Measurements from ENCODE around the gene RNF144A.

RNF144A gene

GRCh38 chr2:6943971-6944370 lies 26.8 kb downstream of the RNF144A start:
- no peak for FAIRE-seq
- DNase-seq (ENCODE audit: extremely low spot score, insufficient read length, low read depth): no peak

- FAIRE-seq (no peak), DNase-seq (ENCODE audit: extremely low spot score, insufficient read length, low read depth) (no peak)
Measured at GRCh38 chr2:6944555-6944954, 27.3 kb downstream of the RNF144A start.

GRCh38 chr2:6945087-6945813 lies 28.0 kb downstream of the RNF144A start:
- FAIRE-seq: peak; percentile 80

GRCh38 chr2:6945821-6946220 lies 28.6 kb downstream of the RNF144A start:
- FAIRE-seq (no peak), DNase-seq (ENCODE audit: extremely low spot score, insufficient read length, low read depth) (no peak)

More at GRCh38 chr2:6945087-6945813, 28.0 kb downstream of the RNF144A start:
- DNase-seq (ENCODE audit: extremely low spot score, insufficient read length, low read depth): peak; percentile 11

GRCh38 chr2:6946722-6947121 lies 29.5 kb downstream of the RNF144A start:
- DNase-seq (ENCODE audit: extremely low spot score, insufficient read length, low read depth) (no peak), FAIRE-seq (no peak)

- FAIRE-seq (no peak), DNase-seq (ENCODE audit: extremely low spot score, insufficient read length, low read depth) (no peak)
Measured at GRCh38 chr2:6947929-6948676, 30.9 kb downstream of the RNF144A start.

- no peak for FAIRE-seq
- DNase-seq (ENCODE audit: extremely low spot score, insufficient read length, low read depth): no peak
Measured at GRCh38 chr2:6948677-6949351, 31.6 kb downstream of the RNF144A start.

- DNase-seq (ENCODE audit: extremely low spot score, insufficient read length, low read depth): no peak
- no peak for FAIRE-seq
Measured at GRCh38 chr2:6951046-6951445, 33.8 kb downstream of the RNF144A start.

- no peak for DNase-seq (ENCODE audit: extremely low spot score, insufficient read length, low read depth)
- FAIRE-seq: no peak
Measured at GRCh38 chr2:6952101-6952500, 34.9 kb downstream of the RNF144A start.

GRCh38 chr2:6954586-6954985 lies 37.4 kb downstream of the RNF144A start:
- no peak for FAIRE-seq
- DNase-seq (ENCODE audit: extremely low spot score, insufficient read length, low read depth): no peak

GRCh38 chr2:6955511-6956136 lies 38.4 kb downstream of the RNF144A start:
- DNase-seq (ENCODE audit: extremely low spot score, insufficient read length, low read depth): no peak
- no peak for FAIRE-seq

- DNase-seq (ENCODE audit: extremely low spot score, insufficient read length, low read depth) (no peak), FAIRE-seq (no peak)
Measured at GRCh38 chr2:6956566-6956965, 39.4 kb downstream of the RNF144A start.

- no peak for FAIRE-seq
- DNase-seq (ENCODE audit: extremely low spot score, insufficient read length, low read depth): no peak
Measured at GRCh38 chr2:6957031-6957714, 40.0 kb downstream of the RNF144A start.

GRCh38 chr2:6957910-6958615 lies 40.9 kb downstream of the RNF144A start:
- FAIRE-seq (no peak), DNase-seq (ENCODE audit: extremely low spot score, insufficient read length, low read depth) (no peak)

- FAIRE-seq (no peak), DNase-seq (ENCODE audit: extremely low spot score, insufficient read length, low read depth) (no peak)
Measured at GRCh38 chr2:6958616-6959235, 41.5 kb downstream of the RNF144A start.

GRCh38 chr2:6959751-6960150 lies 42.5 kb downstream of the RNF144A start:
- FAIRE-seq: no peak
- no peak for DNase-seq (ENCODE audit: extremely low spot score, insufficient read length, low read depth)

- DNase-seq (ENCODE audit: extremely low spot score, insufficient read length, low read depth) (no peak), FAIRE-seq (no peak)
Measured at GRCh38 chr2:6960659-6961058, 43.4 kb downstream of the RNF144A start.

GRCh38 chr2:6963727-6964126 lies 46.5 kb downstream of the RNF144A start:
- no peak for FAIRE-seq
- no peak for DNase-seq (ENCODE audit: extremely low spot score, insufficient read length, low read depth)
